Activated T-cell treated with anti-CD3 and anti-CD28 coated beads for 48 hours (primary cell): ENCODE results near the gene TNNC2.
"Not testable (repeated sequence)": the region's sequence is repeated elsewhere in the genome, so short reads cannot be mapped to it uniquely, and the experiment has no call there.

Experiments used
- DNase-seq: peaks from one replicate; pipeline ENCODE4 v3.0.0-alpha.2; 2020; ENCODE audit warnings: low read depth

Gene TNNC2

DNA sequence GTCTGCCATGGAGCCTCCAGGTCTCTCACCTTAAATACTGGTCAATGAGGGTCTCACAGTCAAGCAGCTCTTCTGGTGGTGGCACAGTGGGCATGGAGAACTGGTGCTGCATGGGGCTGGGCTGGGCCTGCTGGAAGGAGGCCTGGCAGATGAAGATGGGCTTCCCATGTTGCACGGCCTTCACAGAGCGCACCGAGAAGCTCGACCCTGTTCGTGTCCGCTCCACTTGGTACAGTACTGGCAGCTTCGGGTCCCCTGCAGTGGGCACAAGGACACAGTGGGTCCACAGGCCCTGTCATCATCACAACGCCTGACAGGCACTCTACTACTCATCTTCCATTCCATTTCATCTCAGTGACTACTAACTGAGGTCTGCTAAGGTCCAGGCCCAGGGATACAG, 21.3 kb upstream of the TNNC2 start:
- DNase-seq: no peak

- no peak for DNase-seq
Observed at GRCh38 chr20:45845452-45845851, 18.3 kb upstream of the TNNC2 start.

GRCh38 chr20:45843506-45843905, 16.4 kb upstream of the TNNC2 start:
- DNase-seq: no peak

DNA sequence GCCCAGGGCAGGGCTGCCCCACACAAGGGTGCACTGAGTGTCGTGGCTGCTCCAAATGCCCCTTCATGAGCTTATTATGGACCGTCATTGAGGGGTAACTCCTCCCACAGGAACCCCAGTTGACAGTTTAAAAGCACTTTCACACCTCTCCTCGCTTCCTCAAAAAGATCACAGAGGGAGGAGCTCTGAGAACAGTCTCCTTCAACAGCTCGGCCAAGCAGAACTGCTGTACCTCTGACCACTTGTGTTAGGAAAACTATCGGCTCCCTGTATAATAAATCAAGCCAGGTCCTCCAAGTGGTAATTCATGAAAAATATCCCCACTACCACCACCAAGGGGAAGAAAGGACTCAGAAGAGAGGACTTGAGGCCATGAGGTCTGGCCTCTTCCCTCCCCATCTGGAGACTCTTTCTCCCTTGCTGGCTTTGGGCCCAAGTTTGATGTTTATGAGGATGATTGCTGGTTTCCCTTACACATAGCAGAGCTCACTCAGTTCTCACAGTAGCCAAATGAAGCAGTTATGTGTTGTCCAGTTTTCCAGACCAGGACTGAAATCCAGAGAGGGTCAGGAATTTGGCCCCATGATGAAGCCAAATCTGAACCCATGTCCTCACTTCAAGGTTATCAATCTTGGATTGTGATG, 15.2 kb upstream of the TNNC2 start:
- no peak for DNase-seq

DNA sequence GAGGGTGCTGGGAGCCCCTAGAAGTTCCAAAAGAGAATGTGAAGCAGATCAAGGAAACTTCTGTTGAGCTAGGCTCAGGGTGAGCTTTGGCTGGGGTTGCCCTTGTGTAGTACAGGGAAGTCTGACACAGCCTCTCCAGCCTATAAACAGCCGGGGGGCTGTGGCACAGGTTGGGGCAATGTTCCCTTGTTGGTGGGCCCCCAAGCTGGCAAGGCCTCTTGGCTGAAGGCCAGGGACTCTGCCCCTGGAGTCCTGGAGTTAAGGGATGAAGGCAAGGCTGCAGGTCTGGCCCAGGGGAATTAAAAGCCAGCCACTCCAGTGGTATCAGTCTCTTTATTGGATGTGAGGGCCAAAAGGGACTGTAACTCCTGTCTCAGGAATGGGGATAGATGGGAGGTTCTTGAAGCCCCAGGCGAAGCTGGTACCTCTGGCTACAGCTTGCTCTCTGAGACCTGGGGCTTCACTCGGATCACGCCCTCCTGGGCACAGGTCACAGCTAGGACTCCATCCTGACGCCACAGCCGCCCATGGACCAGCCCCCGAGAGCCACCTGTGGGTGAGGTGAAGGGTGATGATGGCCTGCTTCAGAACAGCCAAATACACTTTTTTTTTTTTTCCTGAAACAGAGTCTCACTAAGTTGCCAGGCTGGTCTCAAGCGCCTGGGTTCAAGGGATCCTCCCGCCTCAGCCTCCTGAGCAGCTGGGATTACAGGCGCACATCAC, 14.5 kb upstream of the TNNC2 start:
- DNase-seq: no peak

- DNase-seq: no peak
Observed at GRCh38 chr20:45840700-45841198, 13.6 kb upstream of the TNNC2 start.

GRCh38 chr20:45836841-45837240, 9.7 kb upstream of the TNNC2 start:
- no peak for DNase-seq

DNA sequence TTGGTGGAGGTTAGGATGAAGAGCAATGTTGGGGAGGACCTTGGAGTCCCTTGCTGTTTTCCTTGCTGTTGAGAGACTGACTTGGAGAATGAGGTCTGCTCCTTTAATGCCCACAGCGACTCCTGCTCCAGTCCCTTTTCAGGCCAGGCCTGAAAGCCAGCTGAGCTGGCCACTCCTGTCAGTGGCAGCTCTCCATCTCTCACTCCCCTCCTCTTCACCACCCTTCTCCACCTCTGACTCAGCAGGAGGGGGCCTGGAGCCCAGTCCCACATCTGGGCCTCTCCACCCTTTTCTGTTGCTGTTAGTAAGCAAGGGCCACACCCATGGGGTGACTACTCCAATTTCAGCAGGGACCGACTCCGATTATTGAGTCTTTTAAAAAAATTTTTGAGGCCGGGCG, 8.7 kb upstream of the TNNC2 start:
- DNase-seq: no peak

DNA sequence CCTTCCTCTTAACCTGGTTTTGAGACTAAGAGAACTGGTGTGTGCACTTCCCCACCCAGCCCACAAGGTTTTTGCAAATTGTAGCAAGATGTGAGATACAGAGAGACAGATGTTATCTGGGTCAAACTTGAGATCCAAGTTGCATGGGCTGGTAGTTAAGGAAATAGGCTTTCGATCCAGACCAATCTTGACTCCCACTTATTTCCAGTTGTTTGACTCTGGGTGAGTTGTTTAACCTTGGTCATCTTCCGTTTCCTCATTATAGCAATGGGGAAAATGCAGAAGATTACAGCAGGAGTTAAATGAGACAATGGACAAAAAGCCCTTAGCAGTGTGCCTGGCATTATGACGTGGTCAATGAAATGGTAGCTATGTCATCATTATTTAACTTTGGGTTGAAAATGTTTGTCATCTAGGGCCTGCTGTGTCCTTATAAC, 8.2 kb upstream of the TNNC2 start:
- DNase-seq: no peak

DNA sequence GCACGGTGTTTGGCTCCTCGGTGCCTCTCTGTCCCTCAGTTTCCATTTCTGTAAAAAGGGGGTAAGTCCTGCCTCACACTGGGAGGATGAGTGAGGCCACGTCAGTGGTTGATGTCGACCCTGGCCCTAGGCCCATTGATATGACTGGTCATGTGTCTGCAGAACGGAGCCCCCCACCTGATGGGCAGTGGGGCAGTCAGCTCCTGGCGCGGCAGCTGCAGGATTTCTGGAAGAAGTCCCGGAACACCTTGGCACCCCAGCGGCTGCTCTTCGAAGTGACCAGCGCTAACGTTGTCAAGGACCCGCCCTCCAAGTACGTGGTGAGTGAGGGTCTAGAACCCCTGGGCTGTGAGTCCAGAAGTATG, 7.7 kb upstream of the TNNC2 start:
- DNase-seq: no peak

DNA sequence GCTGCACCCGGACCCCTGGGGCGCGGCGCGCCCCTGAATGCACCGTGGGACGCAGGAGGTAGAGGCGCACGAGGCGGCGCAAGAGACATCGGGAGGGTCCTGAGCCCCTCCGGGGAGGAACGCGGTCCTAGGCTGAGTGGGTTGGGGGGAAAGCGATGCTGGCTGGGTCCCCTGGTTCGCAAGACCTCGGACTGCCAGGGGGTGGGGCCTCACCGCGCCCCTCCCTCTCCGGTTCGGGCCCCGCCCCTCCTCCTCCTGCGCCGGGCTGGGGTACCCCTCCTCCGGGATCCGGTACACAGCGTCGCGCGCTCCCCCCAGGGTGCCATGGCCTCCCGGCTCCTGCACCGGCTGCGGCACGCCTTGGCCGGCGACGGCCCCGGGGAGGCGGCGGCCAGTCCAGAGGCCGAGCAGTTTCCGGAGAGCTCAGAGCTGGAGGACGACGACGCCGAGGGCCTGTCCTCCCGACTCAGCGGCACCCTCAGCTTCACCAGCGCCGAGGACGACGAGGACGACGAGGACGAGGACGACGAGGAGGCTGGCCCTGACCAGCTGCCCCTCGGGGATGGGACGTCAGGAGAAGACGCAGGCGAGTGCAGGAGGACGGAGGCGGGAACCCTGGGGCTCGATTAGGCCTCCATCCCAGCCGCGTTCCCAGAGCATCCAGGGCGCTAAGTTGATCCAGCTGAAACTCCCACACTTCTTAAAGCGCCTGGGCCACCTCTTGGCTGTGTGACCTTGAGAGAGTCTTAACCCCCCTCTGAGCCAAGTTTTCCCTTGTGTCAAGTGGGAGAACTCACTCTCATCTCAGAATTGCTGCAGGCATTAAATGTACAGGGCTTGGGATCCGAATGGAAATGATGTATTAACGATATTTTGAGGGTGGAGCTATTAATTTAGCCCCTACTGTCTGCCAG, 7.0 kb upstream of the TNNC2 start:
- peak; percentile 38 for DNase-seq

DNA sequence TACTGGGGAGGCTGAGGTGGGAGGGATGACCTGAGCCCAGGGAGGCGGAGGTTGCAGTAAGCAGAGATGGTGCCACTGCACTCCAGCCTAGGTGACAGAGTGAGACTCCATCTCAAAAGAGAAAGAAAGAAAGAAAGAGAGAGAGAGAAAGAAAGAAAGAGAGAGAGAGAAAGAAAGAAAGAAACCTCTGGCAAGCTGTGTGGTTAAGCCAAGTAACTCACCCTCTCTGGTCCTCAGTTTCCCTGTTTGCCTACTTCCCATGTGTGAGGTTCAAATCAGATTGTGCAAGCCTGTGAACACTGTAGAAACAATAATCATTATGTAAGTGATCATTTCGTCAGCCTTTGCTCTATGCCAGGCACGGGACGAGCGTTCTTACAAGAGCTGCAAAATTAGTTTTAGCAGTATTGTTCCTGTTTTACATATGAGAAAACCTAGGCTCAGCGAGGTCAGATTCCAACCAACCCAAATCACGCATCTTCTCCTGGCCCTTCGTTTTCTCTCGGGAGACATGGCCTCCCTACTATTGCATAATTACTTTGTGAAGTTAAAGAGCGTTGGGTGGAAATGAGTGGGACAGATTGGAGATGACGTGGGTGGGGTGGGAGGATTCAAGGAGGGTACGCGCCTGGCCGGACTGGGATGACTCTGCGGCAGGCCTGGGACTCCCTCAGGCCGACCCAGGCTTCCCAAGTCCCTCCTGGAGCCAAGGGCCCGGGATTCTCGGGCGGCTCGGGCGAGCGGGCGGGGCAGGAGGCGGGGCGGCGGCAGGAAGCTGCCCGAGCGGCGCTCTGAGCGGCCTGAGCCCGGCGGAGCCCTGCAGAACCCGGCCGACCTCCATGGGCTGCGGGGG, 6.1 kb upstream of the TNNC2 start, which contains the start of gene SNX21:
TSS of gene SNX21 (plus strand) at position 770 of the 853 bp plus-strand sequence. CDS start 121 bp downstream, outside the sequence.
- DNase-seq: peak; percentile 15

DNA sequence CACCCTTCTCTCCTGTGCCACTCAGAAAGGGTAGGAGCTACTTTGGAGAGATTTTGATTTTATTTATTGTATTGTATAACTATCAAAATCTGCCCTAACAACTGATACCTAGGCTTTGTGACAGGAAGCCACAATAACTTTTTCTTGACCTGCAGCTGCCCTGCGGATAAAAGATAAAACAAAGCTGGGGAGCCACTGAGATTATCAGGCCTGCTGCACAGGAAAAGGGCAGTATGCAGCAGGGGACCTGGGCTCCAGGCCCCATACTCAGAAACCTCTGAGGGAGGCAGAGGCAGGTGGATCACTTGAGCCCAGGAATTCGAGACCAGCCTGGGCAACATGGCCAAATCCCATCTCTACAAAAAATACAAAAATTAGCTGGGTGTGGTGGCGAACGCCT, 5.5 kb upstream of the TNNC2 start:
- DNase-seq: no peak

DNA sequence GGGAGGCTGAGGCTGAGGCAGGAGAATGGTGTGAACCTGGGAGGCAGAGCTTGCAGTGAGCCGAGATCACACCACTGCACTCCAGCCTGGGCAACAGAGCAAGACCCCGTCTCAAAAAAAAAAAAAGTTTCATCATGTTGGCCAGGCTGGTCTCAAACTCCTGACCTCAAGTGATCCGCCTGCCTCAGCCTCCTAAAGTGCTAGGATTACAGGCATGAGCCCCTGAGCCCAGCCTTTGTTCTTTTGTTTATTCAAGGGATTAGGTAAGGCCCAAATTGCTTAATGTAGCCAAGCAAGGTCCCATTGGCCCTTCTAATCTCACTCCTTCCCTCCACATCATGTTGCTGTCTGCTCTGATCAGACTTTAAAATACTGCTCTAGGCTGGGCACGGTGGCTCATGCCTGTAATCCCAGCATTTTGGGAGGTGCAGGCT, 2.6 kb upstream of the TNNC2 start:
- not testable (repeated sequence) for DNase-seq

- DNase-seq: no peak
Observed at GRCh38 chr20:45828589-45828988, 1.5 kb upstream of the TNNC2 start.

GRCh38 chr20:45827712-45828111, 600 bp upstream of the TNNC2 start:
- no peak for DNase-seq

DNA sequence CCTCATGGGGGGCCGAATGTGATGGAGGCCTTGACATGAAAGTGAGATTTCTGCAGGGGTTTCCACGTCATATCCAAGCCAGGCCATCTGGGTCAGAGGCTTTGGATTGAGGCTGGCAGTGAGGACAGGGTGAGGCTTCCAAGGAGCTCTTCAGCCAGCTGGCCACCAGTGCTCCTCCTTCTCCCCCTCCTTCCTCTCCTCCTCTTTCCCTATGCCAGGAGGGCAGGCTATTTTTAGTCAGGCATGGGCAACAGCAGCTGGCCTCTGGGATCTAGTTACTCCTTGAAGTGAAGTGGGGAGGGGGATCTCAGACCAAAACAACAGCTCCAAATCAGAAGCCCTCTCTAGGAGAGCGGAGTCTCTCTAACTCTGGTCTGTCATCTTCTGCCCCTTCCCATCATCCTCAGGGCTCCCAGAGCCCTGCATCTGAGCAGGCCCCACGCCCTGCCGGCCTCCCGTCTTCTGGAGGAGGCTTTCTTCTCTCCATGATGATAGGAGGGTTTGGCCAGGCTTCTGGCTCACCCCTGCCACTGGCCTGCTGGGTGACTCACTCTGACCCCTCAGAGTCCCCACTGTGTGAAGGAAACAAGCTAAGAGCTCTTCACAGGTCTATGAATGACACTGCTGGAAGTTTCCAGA, 612 bp downstream of the TNNC2 start:
- DNase-seq: no peak

GRCh38 chr20:45823949-45824835, 2.9 kb downstream of the TNNC2 start:
- DNase-seq: peak; percentile 51

DNA sequence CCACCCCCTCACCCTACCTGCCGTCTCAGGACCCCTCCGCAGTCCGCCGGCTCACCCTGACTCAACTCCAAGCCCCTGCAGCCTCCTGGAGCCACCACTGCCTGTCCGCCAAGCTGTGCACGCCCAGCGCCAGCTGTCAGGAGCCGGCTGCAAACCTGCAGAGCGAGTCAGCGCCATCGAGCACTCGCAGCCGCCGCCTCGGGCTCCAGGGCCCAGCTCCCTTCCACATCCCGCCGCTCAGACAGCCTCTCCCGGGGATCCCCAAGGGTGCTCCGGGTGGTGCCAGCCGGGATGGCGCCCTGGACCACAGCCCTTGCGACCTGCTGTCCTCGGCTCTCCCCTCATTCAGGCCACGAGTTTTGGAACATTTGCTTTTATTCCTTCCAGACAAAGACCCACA, 4.3 kb downstream of the TNNC2 start:
- no peak for DNase-seq

DNA sequence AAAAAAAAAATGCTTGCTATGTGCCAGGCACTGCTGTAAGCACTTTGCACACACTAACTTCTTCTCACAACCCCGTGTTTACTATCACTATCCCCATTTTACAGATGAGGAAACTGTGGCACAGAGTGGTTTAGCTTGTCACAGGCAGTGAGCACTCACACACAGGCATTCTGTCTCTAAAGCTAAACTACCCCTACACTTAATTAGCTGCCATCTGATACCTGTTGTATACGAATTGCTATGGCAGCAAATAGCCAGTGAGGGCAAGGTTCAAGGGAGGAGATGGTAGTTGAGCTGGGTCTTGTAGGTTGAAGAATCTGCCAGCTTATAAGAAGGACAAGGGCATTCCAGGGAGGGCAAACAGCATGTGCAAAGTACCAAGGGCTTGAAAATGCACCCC, 5.2 kb downstream of the TNNC2 start:
- no peak for DNase-seq
